ENCODE results near the gene PLXNA4. TPM values are rescaled to one million over a fixed set of nuclear protein-coding genes. Genes with fewer than 3 reads are reported as not detected.

Gene PLXNA4
- total and polyA plus RNA-seq, 2 experiments from 2014 or later = 0.32 TPM; not detected in 1

DNA sequence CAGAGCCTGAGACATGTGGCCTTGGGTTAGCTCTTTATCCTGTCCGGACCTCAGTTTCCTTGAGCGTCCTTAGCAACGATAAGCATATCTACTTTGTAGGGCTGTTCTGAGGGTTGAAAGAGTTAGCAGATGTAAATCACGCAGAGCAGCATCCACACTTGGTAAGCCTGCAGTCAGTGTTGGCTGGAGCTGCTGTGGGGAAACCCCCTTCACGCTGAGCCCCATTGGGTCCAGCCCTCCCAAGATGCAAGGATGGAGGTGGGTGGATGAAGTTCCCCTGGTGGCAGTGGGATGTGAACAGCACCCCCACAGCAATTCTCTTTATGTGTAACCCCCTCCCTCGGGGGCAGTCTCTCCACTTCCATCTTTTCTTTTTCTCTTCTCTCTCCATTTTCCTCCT, 109.9 kb downstream of the PLXNA4 start:
- Histone ChIP-seq H3K9me3 (ENCODE audit: low read depth) (no peaks in the 10 kb centered on the region), H2AFZ (no peak overlapping the region), H3K9ac (no peak overlapping the region), H4K20me1 (ENCODE audit: insufficient read depth) (no peaks in the 10 kb centered on the region), H3K79me2 (ENCODE audit: insufficient read depth) (no peaks in the 10 kb centered on the region), H3F3A (ENCODE audit: insufficient read depth) (no peaks in the 10 kb centered on the region), H3K9me2 (ENCODE audit: insufficient read depth) (no peaks in the 10 kb centered on the region), H3K4me1 (ENCODE audit: insufficient read depth) (no peaks in the 10 kb centered on the region), H3K4me3 (no peak overlapping the region), H3K36me3 (ENCODE audit: low read depth) (no peaks in the 10 kb centered on the region), H3K27me3 (replicated peaks; ENCODE audit: insufficient read depth) (0 out of 2 replicates have a peak, but pooled peaks cover 8% of the 10 kb centered on the region), H3K4me2 (ENCODE audit: unreplicated experiment) (no peak overlapping the region), H3K27ac (no peak overlapping the region)
- DNase-seq = no peak
- TF ChIP-seq EZH2phosphoT487 (IDR thresholded peaks at IDR 0.05; ENCODE audit: insufficient read depth, low read depth) (no peak), EZH2 (IDR thresholded peaks at IDR 0.05; ENCODE audit: insufficient read depth, poor library complexity, severe bottlenecking) (no peak)
- 60 to 68% methylated on average over 6 of the region's 6 CpGs for WGBS, 2 experiments (ENCODE audit: low coverage in 1 of 2, low lambda C conversion rate in 2 of 2, missing lambda C conversion rate in 2 of 2)
- in situ Hi-C loops (cut with MboI) = no loop called here

DNA sequence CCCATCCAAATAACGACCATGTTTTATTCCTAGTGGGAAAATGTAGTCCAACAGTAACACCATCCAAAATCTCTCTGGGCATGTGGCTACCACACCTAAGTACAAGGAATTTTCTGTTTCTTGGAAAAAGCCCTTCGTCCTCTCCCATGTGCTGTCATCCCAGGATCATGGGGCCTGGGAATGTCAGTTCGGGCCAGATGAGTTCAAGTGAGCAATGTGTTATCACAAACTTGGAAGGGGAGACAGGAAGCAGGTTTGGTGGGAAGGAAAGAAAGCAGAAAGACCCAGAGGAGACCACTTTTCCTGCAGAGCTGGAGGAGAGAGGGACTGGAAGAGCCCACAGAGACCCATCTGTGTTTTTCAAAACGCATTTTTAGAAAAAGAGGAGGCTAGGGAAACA, 110.8 kb downstream of the PLXNA4 start:
- no peak overlapping the region for H3K9ac ChIP-seq
- no peaks in the 10 kb centered on the region for H3K9me3 ChIP-seq (ENCODE audit: low read depth)
- in situ Hi-C loops (cut with MboI) = no loop called here
- no peaks in the 10 kb centered on the region for H4K20me1 ChIP-seq (ENCODE audit: insufficient read depth)
- peaks cover 8% of the 10 kb centered on the region; the same call in 1 of the 2 replicates for H3K27me3 ChIP-seq (replicated peaks; ENCODE audit: insufficient read depth)
- H3F3A ChIP-seq (ENCODE audit: insufficient read depth) = no peaks in the 10 kb centered on the region
- TF ChIP-seq EZH2phosphoT487 (IDR thresholded peaks at IDR 0.05; ENCODE audit: insufficient read depth, low read depth) (no peak), EZH2 (IDR thresholded peaks at IDR 0.05; ENCODE audit: insufficient read depth, poor library complexity, severe bottlenecking) (no peak)
- no peak overlapping the region for H3K4me2 ChIP-seq (ENCODE audit: unreplicated experiment)
- no peaks in the 10 kb centered on the region for H3K79me2 ChIP-seq (ENCODE audit: insufficient read depth)
- H3K36me3 ChIP-seq (ENCODE audit: low read depth) = no peaks in the 10 kb centered on the region
- H3K27ac ChIP-seq = no peak overlapping the region
- no peaks in the 10 kb centered on the region for H3K9me2 ChIP-seq (ENCODE audit: insufficient read depth)
- no peaks in the 10 kb centered on the region for H3K4me1 ChIP-seq (ENCODE audit: insufficient read depth)
- no peak overlapping the region for H3K4me3 ChIP-seq
- no peak for DNase-seq
- H2AFZ ChIP-seq = no peak overlapping the region
- 50 to 52% methylated on average over 4 of the region's 4 CpGs for WGBS, 2 experiments (ENCODE audit: low coverage in 1 of 2, low lambda C conversion rate in 2 of 2, missing lambda C conversion rate in 2 of 2)

DNA sequence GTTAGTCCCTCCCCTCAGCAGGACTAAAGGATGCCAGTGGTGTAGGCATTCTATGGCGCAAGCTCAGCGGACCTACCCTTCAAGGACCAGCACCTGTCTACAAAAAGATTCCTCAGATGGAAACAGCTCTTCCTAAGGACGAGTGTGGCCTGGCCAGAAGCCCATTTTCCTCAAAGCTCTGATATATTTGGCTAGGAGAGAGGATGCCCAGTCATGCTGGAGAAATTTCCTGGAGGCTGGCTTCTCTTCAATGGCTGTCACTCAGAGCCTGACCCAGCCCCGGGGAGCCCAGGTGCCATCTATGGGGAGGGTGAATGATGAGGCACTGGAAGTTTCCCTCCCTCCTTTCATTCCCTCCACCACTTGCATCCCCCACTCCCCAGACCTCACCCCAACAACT, 111.5 kb downstream of the PLXNA4 start:
- 52 to 62% methylated on average over 4 of the region's 4 CpGs for WGBS, 2 experiments (ENCODE audit: low coverage in 1 of 2, low lambda C conversion rate in 2 of 2, missing lambda C conversion rate in 2 of 2)
- Histone ChIP-seq H3K4me1 (ENCODE audit: insufficient read depth) (no peaks in the 10 kb centered on the region), H3F3A (ENCODE audit: insufficient read depth) (no peaks in the 10 kb centered on the region), H3K27me3 (replicated peaks; ENCODE audit: insufficient read depth) (peaks cover 8% of the 10 kb centered on the region; the same call in 1 of the 2 replicates), H3K36me3 (ENCODE audit: low read depth) (no peaks in the 10 kb centered on the region), H3K79me2 (ENCODE audit: insufficient read depth) (no peaks in the 10 kb centered on the region), H3K4me3 (no peak overlapping the region), H3K9me3 (ENCODE audit: low read depth) (no peaks in the 10 kb centered on the region), H3K4me2 (ENCODE audit: unreplicated experiment) (no peak overlapping the region), H3K9me2 (ENCODE audit: insufficient read depth) (no peaks in the 10 kb centered on the region), H3K9ac (no peak overlapping the region), H4K20me1 (ENCODE audit: insufficient read depth) (no peaks in the 10 kb centered on the region), H2AFZ (no peak overlapping the region), H3K27ac (no peak overlapping the region)
- peak; percentile 17 for DNase-seq
- no peak for TF ChIP-seq EZH2 (IDR thresholded peaks at IDR 0.05; ENCODE audit: insufficient read depth, poor library complexity, severe bottlenecking)
- no peak for TF ChIP-seq EZH2phosphoT487 (IDR thresholded peaks at IDR 0.05; ENCODE audit: insufficient read depth, low read depth)
- in situ Hi-C loops (cut with MboI) = no loop called here

DNA sequence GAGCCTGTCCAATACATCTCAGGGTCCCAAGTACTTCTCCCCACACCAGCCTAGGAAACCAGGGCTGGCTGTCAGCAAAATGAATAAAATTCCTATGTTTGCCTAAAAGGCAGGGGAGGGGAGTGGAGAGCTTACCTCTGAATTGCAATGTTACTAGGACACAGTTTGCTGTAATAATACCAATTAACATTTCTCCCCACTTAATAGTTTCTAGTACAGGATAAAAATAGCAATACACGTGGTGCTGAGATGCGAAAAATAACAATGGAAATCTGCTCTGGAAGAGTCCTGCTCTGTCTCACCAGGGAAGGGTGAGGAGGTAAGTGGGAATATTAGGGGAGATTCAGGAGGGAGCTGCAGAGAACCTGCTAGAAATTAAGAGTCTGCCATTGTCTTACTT, 112.3 kb downstream of the PLXNA4 start:
- H3K9ac ChIP-seq = no peak overlapping the region
- no peaks in the 10 kb centered on the region for H3K79me2 ChIP-seq (ENCODE audit: insufficient read depth)
- DNase-seq = no peak
- H3K9me3 ChIP-seq (ENCODE audit: low read depth) = no peaks in the 10 kb centered on the region
- H3F3A ChIP-seq (ENCODE audit: insufficient read depth) = no peaks in the 10 kb centered on the region
- H3K4me1 ChIP-seq (ENCODE audit: insufficient read depth) = no peaks in the 10 kb centered on the region
- H3K36me3 ChIP-seq (ENCODE audit: low read depth) = no peaks in the 10 kb centered on the region
- H3K4me3 ChIP-seq = no peak overlapping the region
- H4K20me1 ChIP-seq (ENCODE audit: insufficient read depth) = no peaks in the 10 kb centered on the region
- no peaks in the 10 kb centered on the region for H3K9me2 ChIP-seq (ENCODE audit: insufficient read depth)
- peaks cover 8% of the 10 kb centered on the region; the same call in 1 of the 2 replicates for H3K27me3 ChIP-seq (replicated peaks; ENCODE audit: insufficient read depth)
- H3K27ac ChIP-seq = no peak overlapping the region
- in situ Hi-C loops (cut with MboI) = no loop called here
- no peak overlapping the region for H3K4me2 ChIP-seq (ENCODE audit: unreplicated experiment)
- H2AFZ ChIP-seq = no peak overlapping the region
- 69 to 71% methylated on average over 2 of the region's 2 CpGs for WGBS, 2 experiments (ENCODE audit: low coverage in 1 of 2, low lambda C conversion rate in 2 of 2, missing lambda C conversion rate in 2 of 2)
- TF ChIP-seq EZH2 (IDR thresholded peaks at IDR 0.05; ENCODE audit: insufficient read depth, poor library complexity, severe bottlenecking) = no peak

DNA sequence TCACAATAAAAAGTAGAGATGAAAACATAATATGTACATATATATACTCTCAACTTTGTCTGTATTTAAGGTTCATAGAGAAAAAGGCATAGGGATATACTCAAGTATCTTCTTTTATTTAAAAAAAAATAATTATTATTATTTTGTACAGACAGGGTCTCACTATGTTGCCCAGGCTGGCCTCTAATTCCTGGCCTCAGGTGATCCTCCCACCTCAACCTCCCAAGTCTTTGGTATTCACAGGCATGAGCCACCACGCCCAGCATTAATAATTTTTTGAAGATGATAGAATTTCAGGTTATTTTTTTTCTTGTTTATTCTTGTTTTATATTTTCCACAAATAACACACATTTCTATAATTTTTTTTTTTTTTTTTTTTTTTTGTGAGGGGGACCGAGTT, 113.8 kb downstream of the PLXNA4 start:
- TF ChIP-seq EZH2 (IDR thresholded peaks at IDR 0.05; ENCODE audit: insufficient read depth, poor library complexity, severe bottlenecking) = no peak
- no peak for TF ChIP-seq EZH2phosphoT487 (IDR thresholded peaks at IDR 0.05; ENCODE audit: insufficient read depth, low read depth)
- H3K79me2 ChIP-seq (ENCODE audit: insufficient read depth) = no peaks in the 10 kb centered on the region

More for the DNA sequence above, 113.8 kb downstream of the PLXNA4 start:
- H3K4me1 ChIP-seq (ENCODE audit: insufficient read depth) = no peaks in the 10 kb centered on the region
- no peaks in the 10 kb centered on the region for H4K20me1 ChIP-seq (ENCODE audit: insufficient read depth)
- H3K27ac ChIP-seq = no peak overlapping the region
- no peak overlapping the region for H3K4me3 ChIP-seq
- DNase-seq = no peak
- H3K9ac ChIP-seq = no peak overlapping the region
- no peaks in the 10 kb centered on the region for H3K9me2 ChIP-seq (ENCODE audit: insufficient read depth)
- no peak overlapping the region for H2AFZ ChIP-seq
- H3K27me3 ChIP-seq (replicated peaks; ENCODE audit: insufficient read depth) = peaks cover 8% of the 10 kb centered on the region; the same call in 1 of the 2 replicates
- in situ Hi-C loops (cut with MboI) = no loop called here
- no peaks in the 10 kb centered on the region for H3F3A ChIP-seq (ENCODE audit: insufficient read depth)
- H3K9me3 ChIP-seq (ENCODE audit: low read depth) = no peaks in the 10 kb centered on the region
- H3K4me2 ChIP-seq (ENCODE audit: unreplicated experiment) = no peak overlapping the region
- H3K36me3 ChIP-seq (ENCODE audit: low read depth) = no peaks in the 10 kb centered on the region
- 60 to 74% methylated on average over 2 of the region's 2 CpGs for WGBS, 2 experiments (ENCODE audit: low coverage in 1 of 2, low lambda C conversion rate in 2 of 2, missing lambda C conversion rate in 2 of 2)

Measured in GM23248 (cell line).